HUES64 (cell line): ENCODE measurements around the gene RIIAD1. TPM values are rescaled to one million over a fixed set of nuclear protein-coding genes. Genes with fewer than 3 reads are reported as not detected.
"Not testable (repeated sequence)": the region's sequence is repeated elsewhere in the genome, so short reads cannot be mapped to it uniquely, and the experiment has no call there.

Experiments
- H3K27ac ChIP-seq: 2 replicates; pipeline ENCODE4 v1.7.0; 2013; ENCODE audit warnings: low read depth, low read length, inconsistent platforms
- H3K27me3 ChIP-seq: 2 replicates; pipeline ENCODE4 v1.6.1; 2013; ENCODE audit warnings: mild to moderate bottlenecking, low read length; ENCODE audit not compliant: insufficient read depth
- H3K36me3 ChIP-seq: 2 replicates; pipeline ENCODE4 v1.6.1; 2013; ENCODE audit warnings: mild to moderate bottlenecking, low read length; ENCODE audit not compliant: insufficient read depth
- H3K4me1 ChIP-seq: 2 replicates; pipeline ENCODE4 v1.6.1; 2013; ENCODE audit warnings: mild to moderate bottlenecking, low read length, moderate library complexity; ENCODE audit not compliant: insufficient read depth
- H3K4me3 ChIP-seq: 2 replicates; pipeline ENCODE4 v1.5.1; 2013; ENCODE audit warnings: mild to moderate bottlenecking, low read length, moderate library complexity
- H3K9ac ChIP-seq: 2 replicates; pipeline ENCODE4 v1.6.1; 2013; ENCODE audit warnings: mild to moderate bottlenecking, low read depth, low read length
- H3K9me3 ChIP-seq: 2 replicates; pipeline ENCODE4 v1.6.1; 2013; ENCODE audit warnings: low read depth, low read length; ENCODE audit not compliant: insufficient read depth
- WGBS: fragments of 150-250, 120-280 bp; methylation state at CpG from one replicate; pipeline ENCODE4 v1.1.7; 2013; ENCODE audit warnings: missing lambda C conversion rate; 5-methylcytosine and 5-hydroxymethylcytosine counted together
- polyA plus RNA-seq, 2 experiments: library from polyadenylated mRNA; stranded (reverse); fragments of 50-300 nt; gene quantifications; one replicate each; pipeline ENCODE4 v1.2.3, GENCODE V29; 2013

The RIIAD1 gene, protein sequence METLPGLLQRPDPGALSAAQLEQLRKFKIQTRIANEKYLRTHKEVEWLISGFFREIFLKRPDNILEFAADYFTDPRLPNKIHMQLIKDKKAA
- not detected for polyA plus RNA-seq (2013, experiment 1 of 2)
- not detected for polyA plus RNA-seq (2013, experiment 2 of 2)

DNA sequence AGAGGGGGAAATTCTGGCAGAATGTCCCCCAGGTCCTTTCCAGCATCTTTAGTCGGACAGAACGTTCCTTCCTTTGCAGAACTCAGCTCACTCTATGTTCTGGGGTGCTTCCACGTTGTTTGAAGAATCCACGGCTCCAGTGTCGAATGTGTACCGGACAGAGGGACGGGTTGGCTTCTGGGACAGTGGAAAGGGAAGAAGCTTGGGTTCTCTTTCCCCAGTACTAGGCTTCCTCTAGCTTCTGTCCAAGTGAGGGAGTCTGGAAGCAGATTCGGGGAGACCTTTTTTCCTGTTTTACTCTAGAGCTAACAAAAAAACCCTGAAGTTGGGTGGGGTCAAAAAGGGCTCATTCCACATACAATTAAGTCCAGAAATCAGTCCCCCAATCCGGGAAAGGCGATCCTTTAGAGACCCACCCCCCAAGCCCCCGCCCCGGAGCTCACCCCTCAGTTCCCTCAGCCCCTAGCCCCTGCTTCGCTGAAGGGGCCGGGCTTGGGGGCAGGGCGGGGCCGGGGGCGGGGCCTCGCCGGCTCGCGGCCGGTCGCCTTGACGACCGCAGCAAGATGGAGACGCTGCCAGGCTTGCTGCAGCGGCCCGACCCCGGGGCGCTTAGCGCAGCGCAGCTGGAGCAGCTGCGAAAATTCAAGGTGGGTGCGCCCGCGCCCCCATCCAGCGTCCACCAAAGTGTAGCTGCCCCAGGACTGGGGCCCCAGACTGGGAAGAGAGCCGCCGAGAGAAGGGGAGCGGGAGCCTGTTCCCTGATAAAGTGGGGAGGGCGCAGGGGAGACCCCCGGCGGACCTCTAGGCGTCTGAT is at the start of gene RIIAD1:
Gene RIIAD1 (plus strand): TSS at position 549 of the 814 bp plus-strand sequence. CDS start 15 bp downstream, at position 564.
- WGBS, result 12% methylated on average over 41 of the region's 44 CpGs
- Histone ChIP-seq H3K9me3 (no peaks in the 10 kb centered on the region), H3K4me3 (peak within 1 kb of the TSS; percentile 71), H3K27ac (no peak within 1 kb of the TSS), H3K9ac (no peak within 1 kb of the TSS), H3K4me1 (peaks cover 13% of the 10 kb centered on the region), H3K36me3 (no peaks in the 10 kb centered on the region), H3K27me3 (peaks cover 70% of the 10 kb centered on the region)

DNA sequence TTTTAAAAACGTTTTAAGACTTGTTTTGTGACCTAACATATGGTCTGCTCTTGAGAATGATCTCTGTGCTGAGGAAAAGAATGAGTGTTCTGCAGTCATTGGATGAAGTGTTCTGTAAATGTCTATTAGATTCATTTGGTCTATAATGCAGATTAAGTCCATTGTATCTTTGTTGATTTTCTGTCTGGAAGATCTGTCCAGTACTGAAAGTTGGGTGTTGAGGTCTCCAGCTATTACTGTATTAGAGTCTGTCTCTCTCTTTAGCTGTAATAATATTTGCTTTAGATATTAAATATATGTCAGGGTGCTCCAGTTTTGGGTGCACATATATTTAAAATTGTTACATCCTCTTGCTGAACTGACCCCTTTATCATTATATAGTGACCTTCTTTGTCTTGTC is 47.9 kb upstream of the RIIAD1 start:
- H3K9me3 ChIP-seq, result 0 out of 2 replicates have a peak, but pooled peaks cover 2% of the 10 kb centered on the region
- WGBS, result 79% methylated on average over 1 of the region's 1 CpG
- H3K27me3 ChIP-seq, result no peaks in the 10 kb centered on the region
- peaks cover 36% of the 10 kb centered on the region for H3K36me3 ChIP-seq
- no peak overlapping the region for H3K27ac ChIP-seq
- no peak overlapping the region for H3K4me3 ChIP-seq
- no peak overlapping the region for H3K9ac ChIP-seq
- no peaks in the 10 kb centered on the region; the same call in 1 of the 2 replicates for H3K4me1 ChIP-seq

DNA sequence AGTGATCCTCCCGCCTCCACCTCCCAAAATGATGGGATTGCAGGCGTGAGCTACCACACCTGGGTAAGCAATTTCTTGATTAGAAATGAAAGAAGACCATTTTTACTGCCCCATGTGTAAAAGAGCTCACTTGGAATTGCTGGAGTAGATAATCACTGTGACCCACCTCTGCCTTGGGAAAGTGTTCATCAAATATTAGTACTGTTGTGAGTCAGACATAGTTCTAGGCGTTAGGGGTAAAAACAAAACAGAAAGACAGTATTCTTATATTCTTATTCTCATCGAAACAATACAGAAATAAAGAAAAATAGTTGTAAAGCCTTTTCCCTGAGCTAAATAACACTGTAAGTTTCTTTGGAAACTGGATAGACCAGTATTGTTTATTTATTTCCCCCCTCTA is 40.9 kb upstream of the RIIAD1 start:
- no peak overlapping the region for H3K9ac ChIP-seq
- no peak overlapping the region for H3K4me3 ChIP-seq
- H3K9me3 ChIP-seq, result no peaks in the 10 kb centered on the region
- H3K36me3 ChIP-seq, result peaks cover 33% of the 10 kb centered on the region
- no peaks in the 10 kb centered on the region for H3K27me3 ChIP-seq
- no peak overlapping the region for H3K27ac ChIP-seq
- WGBS, result 75% methylated on average over 2 of the region's 4 CpGs
- H3K4me1 ChIP-seq, result no peaks in the 10 kb centered on the region

DNA sequence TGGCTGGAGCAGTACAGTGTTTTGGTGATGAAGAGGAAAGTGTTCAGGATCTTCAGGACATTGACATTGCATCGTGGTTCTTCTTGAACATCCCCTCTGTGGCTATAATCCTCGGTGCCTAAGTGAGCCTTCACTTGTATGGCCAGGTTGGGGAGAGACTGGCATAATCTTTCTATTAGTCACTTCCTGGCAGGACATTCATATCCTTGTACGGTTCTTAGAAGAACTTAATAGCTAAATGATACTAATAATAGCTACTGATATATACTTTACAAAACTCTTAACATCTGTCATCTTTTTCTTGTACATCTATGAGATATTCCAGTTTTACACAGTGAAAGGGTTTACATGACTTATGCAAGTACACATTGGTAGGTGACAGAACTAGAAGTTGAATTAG is 40.5 kb upstream of the RIIAD1 start:
- H3K4me1 ChIP-seq, result no peaks in the 10 kb centered on the region
- no peak overlapping the region for H3K4me3 ChIP-seq
- H3K9ac ChIP-seq, result no peak overlapping the region
- 84% methylated on average over 2 of the region's 3 CpGs for WGBS
- no peak overlapping the region for H3K27ac ChIP-seq
- peaks cover 37% of the 10 kb centered on the region for H3K36me3 ChIP-seq
- no peaks in the 10 kb centered on the region for H3K27me3 ChIP-seq
- no peaks in the 10 kb centered on the region for H3K9me3 ChIP-seq

DNA sequence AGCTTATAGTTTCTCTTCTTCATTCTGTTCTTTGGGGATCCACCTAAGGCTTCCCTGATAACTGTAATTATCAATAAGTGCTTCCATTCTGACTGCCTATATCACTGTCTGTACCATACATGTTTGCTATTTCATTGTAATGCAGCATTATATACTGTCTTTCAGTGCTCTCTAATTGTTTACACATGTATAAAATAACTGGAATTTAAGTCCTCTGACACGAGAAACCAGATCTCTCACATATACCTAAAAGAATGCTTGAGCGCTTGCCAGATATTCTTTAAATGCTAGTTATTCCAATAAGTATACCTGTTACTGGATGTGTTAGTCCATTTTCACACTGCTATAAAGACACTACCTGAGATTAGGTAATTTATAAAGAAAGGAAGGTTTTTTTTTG is 39.4 kb upstream of the RIIAD1 start:
- Histone ChIP-seq H3K9ac (no peak overlapping the region), H3K27me3 (no peaks in the 10 kb centered on the region), H3K9me3 (no peaks in the 10 kb centered on the region), H3K4me1 (no peaks in the 10 kb centered on the region), H3K4me3 (no peak overlapping the region), H3K36me3 (peaks cover 47% of the 10 kb centered on the region), H3K27ac (no peak overlapping the region)
- WGBS, result 83% methylated on average over 1 of the region's 2 CpGs

DNA sequence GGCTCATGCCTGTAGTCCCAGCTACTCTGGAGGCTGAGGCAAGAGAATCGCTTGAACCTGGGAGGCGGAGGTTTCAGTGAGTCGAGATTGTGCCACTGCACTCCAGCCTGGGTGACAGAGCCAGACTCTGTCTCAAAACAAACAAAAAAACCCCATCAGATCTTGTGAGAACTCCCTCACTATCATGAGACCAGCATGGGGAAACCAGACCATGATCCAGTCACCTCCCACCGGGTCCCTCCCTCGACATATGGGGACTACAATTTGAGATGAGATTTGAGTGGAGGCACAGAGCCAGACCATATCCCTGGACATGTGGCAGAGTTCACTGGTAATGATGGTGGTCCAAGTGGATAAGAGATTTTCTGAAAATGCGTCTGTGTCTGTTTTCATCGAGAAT is 38.4 kb upstream of the RIIAD1 start:
- 83% methylated on average over 7 of the region's 7 CpGs for WGBS
- not testable (repeated sequence) for H3K9ac ChIP-seq, H3K27me3 ChIP-seq, H3K4me1 ChIP-seq, H3K4me3 ChIP-seq, H3K27ac ChIP-seq, H3K9me3 ChIP-seq
- peaks cover 45% of the 10 kb centered on the region for H3K36me3 ChIP-seq

DNA sequence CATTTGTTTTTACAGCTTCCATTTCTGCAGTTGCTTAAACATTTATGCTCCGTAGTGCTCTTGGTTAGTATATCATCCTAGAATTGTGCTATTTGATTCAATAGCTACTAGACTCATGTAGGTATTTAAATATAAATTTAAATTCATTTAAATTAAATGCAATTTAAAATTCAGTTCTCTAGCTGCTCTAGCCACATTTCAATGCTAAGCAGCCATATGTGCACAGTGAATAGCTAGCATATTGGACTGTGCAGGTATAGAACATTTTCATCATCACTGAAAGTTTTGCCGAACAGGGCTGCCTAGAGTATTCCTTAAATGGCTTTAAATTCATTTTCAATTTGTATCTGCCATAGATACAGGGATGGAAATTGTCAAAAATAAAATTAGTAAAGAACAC is 37.2 kb upstream of the RIIAD1 start:
- H3K9ac ChIP-seq, result no peak overlapping the region
- H3K27ac ChIP-seq, result no peak overlapping the region
- WGBS, result 94% methylated on average over 2 of the region's 2 CpGs
- H3K4me3 ChIP-seq, result no peak overlapping the region
- no peaks in the 10 kb centered on the region for H3K27me3 ChIP-seq
- peaks cover 45% of the 10 kb centered on the region for H3K36me3 ChIP-seq
- no peaks in the 10 kb centered on the region for H3K4me1 ChIP-seq
- no peaks in the 10 kb centered on the region for H3K9me3 ChIP-seq

DNA sequence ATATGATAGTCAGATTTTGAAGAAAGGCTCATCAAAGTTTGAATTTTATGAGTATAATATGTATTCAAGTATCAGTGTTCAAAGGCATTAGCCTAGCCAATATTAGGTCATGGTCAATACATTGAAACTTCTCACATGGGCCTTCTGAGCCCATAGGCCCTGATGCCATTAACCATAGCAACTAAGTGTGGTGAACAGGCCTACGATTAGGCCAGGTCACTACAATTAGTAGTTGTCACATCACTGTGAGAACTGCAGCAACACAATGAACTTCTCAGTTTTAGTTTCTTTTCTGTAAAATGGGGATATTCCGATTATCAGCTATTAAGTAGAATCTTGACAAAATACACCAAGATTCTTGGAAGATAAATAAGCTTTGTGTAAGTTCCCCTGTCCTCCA is 34.8 kb upstream of the RIIAD1 start:
- Histone ChIP-seq H3K27ac (no peak overlapping the region), H3K27me3 (no peaks in the 10 kb centered on the region), H3K4me1 (no peaks in the 10 kb centered on the region), H3K9ac (no peak overlapping the region), H3K4me3 (no peak overlapping the region), H3K9me3 (no peaks in the 10 kb centered on the region), H3K36me3 (peaks cover 39% of the 10 kb centered on the region)
- 92% methylated on average over 2 of the region's 2 CpGs for WGBS

DNA sequence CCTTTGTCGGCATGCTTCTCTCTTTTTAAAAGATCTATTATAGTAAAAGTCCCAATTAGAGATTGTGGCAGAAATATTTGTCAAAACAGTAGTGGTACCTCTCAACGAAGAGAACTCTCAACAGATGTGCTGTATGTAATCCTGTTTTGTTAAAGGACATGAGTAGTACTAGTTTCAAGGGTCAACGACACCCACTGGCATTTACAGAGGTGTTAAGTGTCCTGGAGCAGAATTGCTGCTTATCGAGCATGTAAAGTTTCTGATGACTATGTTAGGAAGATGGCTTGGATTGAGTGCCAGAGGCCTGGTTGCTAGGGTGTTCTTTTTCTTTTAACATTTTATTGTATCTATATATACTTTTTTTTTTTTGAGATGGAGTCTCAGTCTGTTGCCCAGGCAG is 31.8 kb upstream of the RIIAD1 start:
- no peak overlapping the region for H3K27ac ChIP-seq
- H3K9ac ChIP-seq, result no peak overlapping the region
- H3K4me3 ChIP-seq, result no peak overlapping the region
- WGBS, result 96% methylated on average over 3 of the region's 4 CpGs
- peaks cover 44% of the 10 kb centered on the region for H3K36me3 ChIP-seq
- H3K27me3 ChIP-seq, result no peaks in the 10 kb centered on the region
- no peaks in the 10 kb centered on the region for H3K9me3 ChIP-seq
- H3K4me1 ChIP-seq, result no peaks in the 10 kb centered on the region

DNA sequence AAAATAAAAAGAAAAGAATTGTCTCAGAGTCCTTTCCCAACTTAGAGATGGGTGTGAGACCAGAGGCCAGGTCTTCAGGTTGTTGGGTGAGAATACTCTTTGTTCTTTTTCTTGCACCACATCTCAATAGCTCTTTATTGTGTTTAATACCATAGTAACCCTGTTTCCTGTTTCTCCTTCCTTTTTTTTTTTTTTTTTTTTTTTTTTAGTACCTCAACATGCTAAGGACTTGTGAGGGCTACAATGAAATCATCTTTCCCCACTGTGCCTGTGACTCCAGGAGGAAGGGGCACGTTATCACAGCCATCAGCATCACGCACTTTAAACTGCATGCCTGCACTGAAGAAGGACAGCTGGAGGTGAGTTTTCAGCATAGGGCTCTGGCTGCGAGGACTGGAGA is 29.1 kb upstream of the RIIAD1 start:
- Histone ChIP-seq H3K4me1 (no peaks in the 10 kb centered on the region), H3K36me3 (peaks cover 39% of the 10 kb centered on the region), H3K9me3 (no peaks in the 10 kb centered on the region), H3K4me3 (no peak overlapping the region), H3K27ac (no peak overlapping the region), H3K9ac (no peak overlapping the region), H3K27me3 (no peaks in the 10 kb centered on the region)
- 94% methylated on average over 3 of the region's 3 CpGs for WGBS

DNA sequence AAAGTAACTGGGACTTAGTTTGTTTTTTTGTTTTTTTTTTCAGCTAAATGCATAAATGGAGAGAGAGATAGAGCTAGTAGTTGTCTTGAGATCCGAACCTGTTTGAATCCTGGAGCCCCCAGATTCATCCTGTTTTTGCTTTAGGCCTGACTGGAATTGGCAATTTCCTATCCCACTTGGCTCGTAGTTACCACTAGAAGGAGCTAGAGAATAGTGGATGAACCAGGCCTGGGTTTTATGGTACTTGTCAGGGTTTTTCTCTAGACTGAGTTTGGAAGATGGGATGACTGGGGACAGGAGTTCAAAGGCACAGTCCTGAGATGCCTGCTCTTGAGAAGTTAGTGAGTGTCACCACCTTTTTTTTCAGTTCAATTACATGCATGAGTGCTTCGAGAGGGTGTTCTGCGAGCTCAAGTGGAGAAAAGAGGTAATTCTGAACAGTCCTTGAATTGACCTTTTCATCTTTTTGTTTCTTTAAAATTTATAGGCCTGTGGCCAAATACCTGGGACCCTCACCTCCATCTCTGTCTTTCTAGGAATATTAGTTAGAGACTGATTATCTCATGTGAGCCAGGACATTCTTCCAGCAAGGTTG is 28.2 kb upstream of the RIIAD1 start:
- Histone ChIP-seq H3K4me1 (no peaks in the 10 kb centered on the region), H3K9ac (no peak overlapping the region), H3K36me3 (peaks cover 49% of the 10 kb centered on the region), H3K27me3 (no peaks in the 10 kb centered on the region), H3K27ac (no peak overlapping the region), H3K4me3 (no peak overlapping the region), H3K9me3 (no peaks in the 10 kb centered on the region)
- 86% methylated on average over 4 of the region's 4 CpGs for WGBS
